Measurements from ENCODE around the gene IER5. TPM values are rescaled to one million over a fixed set of nuclear protein-coding genes. Genes with fewer than 3 reads are reported as not detected.

Gene IER5
- total and polyA plus RNA-seq, 2 donors (not counting 1 experiment from before 2014, with no cell fraction given), result 19.1 to 42.8 TPM

DNA sequence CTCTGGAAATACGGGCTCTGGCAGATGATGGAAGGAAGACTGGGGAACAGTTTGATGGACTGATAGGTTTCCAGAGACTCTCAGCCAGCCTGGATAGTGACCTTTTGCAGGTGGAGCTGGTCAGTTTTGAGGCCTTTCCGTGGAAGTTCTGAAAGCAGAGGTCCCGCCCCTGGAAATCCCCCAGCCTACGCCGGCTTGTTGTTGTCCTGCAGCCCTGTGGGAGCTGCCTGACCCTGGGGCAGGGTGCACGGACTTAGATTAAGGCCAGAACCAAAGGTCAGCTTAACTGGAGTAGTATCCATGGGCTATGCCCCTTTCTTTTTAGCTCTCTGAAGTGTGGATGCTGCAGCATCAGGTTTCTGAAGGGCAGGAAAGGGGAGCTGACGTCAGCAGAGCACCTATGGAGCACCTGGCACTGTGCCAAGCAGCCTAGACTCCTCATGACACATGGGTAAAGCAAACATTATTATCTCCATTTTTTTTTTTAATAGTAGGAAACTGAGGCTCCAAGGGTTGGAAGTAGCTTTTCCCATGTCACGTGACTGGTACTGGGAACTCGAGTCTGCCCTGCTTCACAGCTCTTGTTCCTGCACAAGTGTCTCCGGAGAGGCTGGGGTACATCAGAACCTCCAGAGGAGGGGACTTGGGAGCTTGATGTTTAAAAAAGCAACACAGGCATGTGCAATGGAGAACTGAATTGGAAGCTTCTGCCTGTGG, 38.5 kb downstream of the IER5 start:
- H3K27me3 ChIP-seq (ENCODE audit: control insufficient read depth, insufficient read depth, low read length), result no peaks in the 10 kb centered on the region
- H3K9ac ChIP-seq (ENCODE audit: insufficient read depth, low read length), result no peak overlapping the region
- H3K79me2 ChIP-seq (ENCODE audit: control insufficient read depth, insufficient read depth, low read length), result no peaks in the 10 kb centered on the region
- no peaks in the 10 kb centered on the region for H3K4me1 ChIP-seq (ENCODE audit: control insufficient read depth, extremely low read depth, insufficient read depth, low read length)
- no peak overlapping the region for H2AFZ ChIP-seq (ENCODE audit: low read length)
- TF ChIP-seq, protein P1, sequence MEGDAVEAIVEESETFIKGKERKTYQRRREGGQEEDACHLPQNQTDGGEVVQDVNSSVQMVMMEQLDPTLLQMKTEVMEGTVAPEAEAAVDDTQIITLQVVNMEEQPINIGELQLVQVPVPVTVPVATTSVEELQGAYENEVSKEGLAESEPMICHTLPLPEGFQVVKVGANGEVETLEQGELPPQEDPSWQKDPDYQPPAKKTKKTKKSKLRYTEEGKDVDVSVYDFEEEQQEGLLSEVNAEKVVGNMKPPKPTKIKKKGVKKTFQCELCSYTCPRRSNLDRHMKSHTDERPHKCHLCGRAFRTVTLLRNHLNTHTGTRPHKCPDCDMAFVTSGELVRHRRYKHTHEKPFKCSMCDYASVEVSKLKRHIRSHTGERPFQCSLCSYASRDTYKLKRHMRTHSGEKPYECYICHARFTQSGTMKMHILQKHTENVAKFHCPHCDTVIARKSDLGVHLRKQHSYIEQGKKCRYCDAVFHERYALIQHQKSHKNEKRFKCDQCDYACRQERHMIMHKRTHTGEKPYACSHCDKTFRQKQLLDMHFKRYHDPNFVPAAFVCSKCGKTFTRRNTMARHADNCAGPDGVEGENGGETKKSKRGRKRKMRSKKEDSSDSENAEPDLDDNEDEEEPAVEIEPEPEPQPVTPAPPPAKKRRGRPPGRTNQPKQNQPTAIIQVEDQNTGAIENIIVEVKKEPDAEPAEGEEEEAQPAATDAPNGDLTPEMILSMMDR (conservative IDR thresholded peaks at IDR 0.05 in 1 of 2, IDR thresholded peaks at IDR 0.05 in 1 of 2; ENCODE audit: low read depth in 1 of 2, low read length in 2 of 2), result no peak
- TF ChIP-seq EZH2 (IDR thresholded peaks at IDR 0.05; ENCODE audit: low read length, missing control alignments), result no peak
- no peaks in the 10 kb centered on the region for H3K9me3 ChIP-seq (ENCODE audit: control insufficient read depth, insufficient read depth, low read depth, low read length)
- H3K36me3 ChIP-seq (ENCODE audit: control insufficient read depth, insufficient read depth, low read length), result no peaks in the 10 kb centered on the region
- no peak for DNase-seq (ENCODE audit: low read depth in 2 of 2)
- no peak overlapping the region for H3K27ac ChIP-seq (ENCODE audit: insufficient read depth, low read length)
- H3K4me3 ChIP-seq (replicated peaks in 1 of 4; ENCODE audit: control extremely low read depth in 1 of 4, insufficient read depth in 1 of 4, low read depth in 3 of 4, low read length in 4 of 4), result no peak overlapping the region
- no peak overlapping the region for H3K4me2 ChIP-seq (ENCODE audit: extremely low read depth, insufficient read depth, low read length)
- no peaks in the 10 kb centered on the region for H4K20me1 ChIP-seq (ENCODE audit: control insufficient read depth, extremely low read depth, insufficient read depth, low read length)

- Histone ChIP-seq H3K9me3 (ENCODE audit: control insufficient read depth, insufficient read depth, low read depth, low read length) (no peaks in the 10 kb centered on the region), H3K79me2 (ENCODE audit: control insufficient read depth, insufficient read depth, low read length) (no peaks in the 10 kb centered on the region), H3K4me2 (ENCODE audit: extremely low read depth, insufficient read depth, low read length) (no peak overlapping the region), H3K4me3 (replicated peaks in 1 of 4; ENCODE audit: control extremely low read depth in 1 of 4, insufficient read depth in 1 of 4, low read depth in 3 of 4, low read length in 4 of 4) (no peak overlapping the region), H2AFZ (ENCODE audit: low read length) (no peak overlapping the region), H3K27me3 (ENCODE audit: control insufficient read depth, insufficient read depth, low read length) (no peaks in the 10 kb centered on the region), H3K9ac (ENCODE audit: insufficient read depth, low read length) (no peak overlapping the region), H3K4me1 (ENCODE audit: control insufficient read depth, extremely low read depth, insufficient read depth, low read length) (no peaks in the 10 kb centered on the region), H4K20me1 (ENCODE audit: control insufficient read depth, extremely low read depth, insufficient read depth, low read length) (no peaks in the 10 kb centered on the region), H3K27ac (ENCODE audit: insufficient read depth, low read length) (no peak overlapping the region), H3K36me3 (ENCODE audit: control insufficient read depth, insufficient read depth, low read length) (no peaks in the 10 kb centered on the region)
- TF ChIP-seq EZH2 (IDR thresholded peaks at IDR 0.05; ENCODE audit: low read length, missing control alignments), result no peak
- TF ChIP-seq, protein P1 (conservative IDR thresholded peaks at IDR 0.05 in 1 of 2, IDR thresholded peaks at IDR 0.05 in 1 of 2; ENCODE audit: low read depth in 1 of 2, low read length in 2 of 2), result no peak
- peak in 1 of 2 donors; percentile 16 for DNase-seq (ENCODE audit: low read depth in 2 of 2)
Observed at GRCh38 chr1:181127898-181128453, 39.5 kb downstream of the IER5 start.

GRCh38 chr1:181128592-181129497, 40.3 kb downstream of the IER5 start:
- no peaks in the 10 kb centered on the region for H3K27me3 ChIP-seq (ENCODE audit: control insufficient read depth, insufficient read depth, low read length)
- no peaks in the 10 kb centered on the region for H3K4me1 ChIP-seq (ENCODE audit: control insufficient read depth, extremely low read depth, insufficient read depth, low read length)
- H3K79me2 ChIP-seq (ENCODE audit: control insufficient read depth, insufficient read depth, low read length), result no peaks in the 10 kb centered on the region
- no peak overlapping the region for H3K4me3 ChIP-seq (replicated peaks in 1 of 4; ENCODE audit: control extremely low read depth in 1 of 4, insufficient read depth in 1 of 4, low read depth in 3 of 4, low read length in 4 of 4)
- no peaks in the 10 kb centered on the region for H4K20me1 ChIP-seq (ENCODE audit: control insufficient read depth, extremely low read depth, insufficient read depth, low read length)
- H3K27ac ChIP-seq (ENCODE audit: insufficient read depth, low read length), result no peak overlapping the region
- no peak for DNase-seq (ENCODE audit: low read depth in 2 of 2)
- no peaks in the 10 kb centered on the region for H3K36me3 ChIP-seq (ENCODE audit: control insufficient read depth, insufficient read depth, low read length)
- no peaks in the 10 kb centered on the region for H3K9me3 ChIP-seq (ENCODE audit: control insufficient read depth, insufficient read depth, low read depth, low read length)
- TF ChIP-seq EZH2 (IDR thresholded peaks at IDR 0.05; ENCODE audit: low read length, missing control alignments), result no peak
- TF ChIP-seq, protein P1 (conservative IDR thresholded peaks at IDR 0.05 in 1 of 2, IDR thresholded peaks at IDR 0.05 in 1 of 2; ENCODE audit: low read depth in 1 of 2, low read length in 2 of 2), result no peak
- no peak overlapping the region for H3K4me2 ChIP-seq (ENCODE audit: extremely low read depth, insufficient read depth, low read length)
- no peak overlapping the region for H3K9ac ChIP-seq (ENCODE audit: insufficient read depth, low read length)
- peak overlapping the region; percentile 52 for H2AFZ ChIP-seq (ENCODE audit: low read length)
